Choroid plexus epithelial cell (primary cell): ENCODE results near the gene DPEP1.

Experiments
- DNase-seq: peaks from one replicate; pipeline ENCODE4 v3.0.0-alpha.2; 2010; ENCODE audit warnings: low read depth
- H3K4me3 ChIP-seq: 2 replicates; pipeline ENCODE4 v1.5.1; 2011; ENCODE audit warnings: low read depth, mild to moderate bottlenecking, control low read depth, low read length, moderate library complexity
- TF ChIP-seq, protein P1 (sequence below): conservative IDR thresholded peaks from 2 replicates; pipeline ENCODE4 v1.5.1; 2011; ENCODE audit warnings: low read depth, mild to moderate bottlenecking, control low read depth, inconsistent platforms, low read length, moderate library complexity

Gene DPEP1

DNA sequence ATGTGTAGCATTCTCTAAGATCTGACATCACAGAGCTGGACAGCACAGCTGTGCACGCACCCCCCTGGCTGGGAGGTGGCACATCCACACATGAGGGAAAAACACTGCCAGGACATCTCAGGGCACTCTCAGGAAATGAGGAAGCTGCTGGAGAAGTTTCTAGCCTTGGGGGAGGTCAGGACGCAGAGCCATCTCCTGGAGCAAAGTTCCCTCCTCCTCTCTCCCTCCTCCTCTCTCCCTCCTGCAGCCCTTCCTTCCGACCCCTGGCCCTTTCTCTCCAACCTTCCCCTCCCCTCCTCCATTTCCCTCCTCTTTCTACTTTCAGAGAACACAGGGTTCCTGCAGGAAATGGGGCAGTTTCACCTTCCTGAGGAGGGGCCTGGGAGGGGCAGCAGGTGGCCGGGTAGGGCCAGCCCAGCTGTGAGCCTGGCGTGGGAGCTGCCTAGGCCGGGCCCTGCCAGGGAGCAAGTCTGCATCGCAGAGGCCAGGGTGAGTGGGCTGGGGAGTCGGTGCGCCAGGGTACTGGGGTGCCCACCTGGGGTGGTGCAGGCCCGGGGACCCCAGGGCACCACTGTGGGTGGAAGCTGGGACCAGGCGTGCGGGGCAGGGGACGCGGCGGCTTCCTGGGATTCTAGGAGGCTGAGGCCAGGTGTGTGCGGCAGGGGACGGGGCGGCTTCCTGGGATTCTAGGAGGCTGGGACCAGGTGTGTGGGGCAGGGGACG lies at the start of gene DPEP1:
DPEP1 (plus strand) TSS at position 412 of the 723 bp plus-strand sequence. CDS start 16,769 bp downstream, outside the sequence.
- H3K4me3 ChIP-seq: no peak within 1 kb of the TSS
- TF ChIP-seq, protein P1, sequence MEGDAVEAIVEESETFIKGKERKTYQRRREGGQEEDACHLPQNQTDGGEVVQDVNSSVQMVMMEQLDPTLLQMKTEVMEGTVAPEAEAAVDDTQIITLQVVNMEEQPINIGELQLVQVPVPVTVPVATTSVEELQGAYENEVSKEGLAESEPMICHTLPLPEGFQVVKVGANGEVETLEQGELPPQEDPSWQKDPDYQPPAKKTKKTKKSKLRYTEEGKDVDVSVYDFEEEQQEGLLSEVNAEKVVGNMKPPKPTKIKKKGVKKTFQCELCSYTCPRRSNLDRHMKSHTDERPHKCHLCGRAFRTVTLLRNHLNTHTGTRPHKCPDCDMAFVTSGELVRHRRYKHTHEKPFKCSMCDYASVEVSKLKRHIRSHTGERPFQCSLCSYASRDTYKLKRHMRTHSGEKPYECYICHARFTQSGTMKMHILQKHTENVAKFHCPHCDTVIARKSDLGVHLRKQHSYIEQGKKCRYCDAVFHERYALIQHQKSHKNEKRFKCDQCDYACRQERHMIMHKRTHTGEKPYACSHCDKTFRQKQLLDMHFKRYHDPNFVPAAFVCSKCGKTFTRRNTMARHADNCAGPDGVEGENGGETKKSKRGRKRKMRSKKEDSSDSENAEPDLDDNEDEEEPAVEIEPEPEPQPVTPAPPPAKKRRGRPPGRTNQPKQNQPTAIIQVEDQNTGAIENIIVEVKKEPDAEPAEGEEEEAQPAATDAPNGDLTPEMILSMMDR: no peak
- DNase-seq: no peak

DNA sequence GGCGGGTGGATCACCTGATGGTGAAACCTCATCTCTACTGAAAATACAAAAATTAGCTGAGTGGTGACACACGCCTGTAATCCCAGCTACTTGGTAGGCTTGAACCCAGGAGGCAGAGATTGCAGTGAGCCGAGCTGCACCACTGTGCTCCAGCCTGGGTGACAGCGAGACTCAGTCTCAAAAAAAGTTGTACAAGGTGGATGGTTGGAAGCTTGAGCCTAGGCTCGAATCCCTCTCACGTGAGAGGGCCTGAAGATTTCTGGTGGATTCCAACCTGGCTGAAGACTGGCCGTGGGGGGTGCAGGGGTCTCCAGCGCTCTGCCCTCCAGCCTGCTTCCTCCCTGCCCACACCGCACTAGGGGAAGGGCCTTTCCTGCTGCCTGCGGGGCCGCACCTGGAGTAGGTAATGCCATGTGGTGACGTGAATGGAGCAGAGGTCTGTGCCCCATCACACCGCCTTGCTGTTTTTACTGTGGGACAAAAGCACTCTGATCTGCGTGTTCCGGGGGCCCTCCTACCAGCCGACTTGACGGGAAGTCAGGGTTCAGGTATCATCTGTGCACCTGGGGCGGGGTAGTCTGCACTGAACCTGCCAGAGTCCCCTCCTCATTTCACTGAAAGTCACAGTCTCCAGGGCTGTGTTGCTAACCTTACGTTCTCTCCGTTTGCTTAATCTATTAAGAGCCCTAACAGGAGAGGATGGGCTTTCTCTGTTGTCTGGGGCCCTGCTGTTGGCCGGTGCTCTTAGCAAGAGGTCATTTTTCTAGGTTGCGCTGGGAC lies 48.8 kb upstream of the DPEP1 start:
- DNase-seq: no peak
- no peak overlapping the region for H3K4me3 ChIP-seq
- TF ChIP-seq, protein P1: no peak

DNA sequence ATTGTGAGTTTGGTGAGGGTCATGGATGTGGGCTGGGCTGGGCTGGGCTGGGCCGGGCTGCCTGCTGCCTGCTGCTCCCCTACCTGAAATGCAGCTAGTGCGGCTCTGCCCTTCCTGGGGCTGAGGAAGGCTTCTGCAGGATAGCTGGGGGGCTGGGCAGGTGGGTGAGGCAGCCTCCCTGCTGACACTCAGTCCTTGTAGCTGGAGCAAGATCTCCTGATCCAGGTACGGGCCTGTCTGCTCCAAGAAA lies 48.3 kb upstream of the DPEP1 start:
- no peak overlapping the region for H3K4me3 ChIP-seq
- DNase-seq: no peak
- TF ChIP-seq, protein P1: no peak

DNA sequence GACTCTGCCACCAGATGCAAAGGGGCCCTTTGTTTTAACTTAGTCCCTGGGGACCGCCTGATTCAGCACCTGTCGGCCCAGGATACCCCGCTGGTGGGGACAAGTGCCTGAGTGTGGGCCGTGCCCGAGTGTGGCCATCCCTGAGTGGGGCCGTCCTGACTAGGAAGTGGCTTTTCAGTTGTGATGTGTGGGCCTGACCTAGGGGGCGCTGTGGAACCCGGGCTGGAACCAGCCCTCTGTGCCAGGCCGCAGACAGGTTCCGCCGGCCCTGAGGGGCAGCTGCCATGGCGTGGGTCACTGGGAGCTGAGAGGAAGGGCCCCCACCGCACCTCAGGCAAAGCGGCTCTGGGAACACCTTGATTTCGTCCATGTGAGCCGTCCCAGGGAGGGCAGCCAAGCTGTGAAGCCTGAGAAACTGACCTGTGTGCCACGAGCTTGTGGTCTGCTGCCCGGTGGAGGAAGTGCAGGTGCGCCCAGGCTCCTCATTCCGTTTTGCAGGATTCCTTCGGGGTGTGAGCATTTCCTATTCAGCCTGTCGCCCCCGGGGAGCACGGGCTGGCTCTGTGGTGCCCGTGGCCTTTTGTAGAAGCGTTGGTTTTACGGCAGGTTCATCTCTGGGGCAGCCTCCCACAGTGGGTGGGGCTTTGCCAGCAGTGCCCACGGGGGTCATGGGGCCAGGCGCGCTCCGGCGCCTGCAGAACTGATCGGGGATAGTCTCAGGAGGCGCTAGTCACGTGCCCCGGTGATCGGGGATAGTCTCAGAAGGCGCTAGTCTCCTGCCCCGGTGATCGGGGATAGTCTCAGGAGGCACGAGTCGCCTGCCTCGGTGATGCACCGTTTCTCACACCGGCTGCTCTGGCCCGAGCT lies 47.7 kb upstream of the DPEP1 start:
- DNase-seq: peak; percentile 53
- TF ChIP-seq, protein P1: peak; percentile 67
- peak overlapping the region; percentile 26 for H3K4me3 ChIP-seq

DNA sequence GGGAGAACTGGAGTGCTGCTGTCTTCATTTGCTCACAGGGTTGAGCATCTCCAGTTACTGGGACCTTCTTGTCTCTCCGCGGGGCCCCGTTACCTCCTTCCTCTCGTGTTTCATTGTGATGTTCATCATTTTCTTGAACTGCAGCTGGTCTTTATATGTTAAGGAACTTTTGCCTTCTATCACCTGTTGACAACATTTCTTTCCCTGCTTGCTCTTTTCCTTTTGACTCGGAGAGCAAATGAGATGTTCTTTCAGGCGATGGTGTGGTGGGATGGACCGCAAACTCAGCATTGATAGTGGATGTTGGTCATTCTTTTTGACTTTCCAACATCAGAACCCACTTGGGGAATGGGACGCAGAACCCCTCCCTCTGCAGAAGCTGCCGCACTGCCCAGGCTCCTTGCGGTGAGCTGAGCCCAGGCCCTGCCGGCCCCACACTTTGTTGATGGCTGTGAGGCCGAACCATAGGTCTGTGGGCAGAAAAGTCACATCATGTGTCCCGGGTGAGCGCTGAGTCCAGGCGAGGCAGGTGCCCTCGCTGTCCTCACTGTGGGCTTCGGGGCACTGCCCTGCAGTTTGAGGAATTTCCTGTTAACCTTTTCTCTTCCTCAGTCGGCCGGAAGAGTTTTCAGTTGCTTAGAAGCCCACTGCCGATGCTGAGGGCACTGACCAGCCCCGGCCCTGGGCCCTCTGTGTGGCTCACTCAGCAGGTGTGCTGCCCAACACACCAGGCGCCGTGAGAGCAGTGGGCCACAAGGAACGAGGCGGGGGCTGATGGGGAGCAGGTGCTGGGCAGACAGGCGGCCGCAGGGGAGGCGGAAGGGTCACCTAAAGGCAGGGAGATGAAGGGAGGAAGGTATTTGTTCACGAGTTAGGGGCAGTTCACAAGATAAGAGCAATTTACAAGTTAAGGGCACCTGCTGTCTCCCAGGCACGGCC lies 45.5 kb upstream of the DPEP1 start:
- TF ChIP-seq, protein P1: no peak
- no peak for DNase-seq
- no peak overlapping the region for H3K4me3 ChIP-seq

DNA sequence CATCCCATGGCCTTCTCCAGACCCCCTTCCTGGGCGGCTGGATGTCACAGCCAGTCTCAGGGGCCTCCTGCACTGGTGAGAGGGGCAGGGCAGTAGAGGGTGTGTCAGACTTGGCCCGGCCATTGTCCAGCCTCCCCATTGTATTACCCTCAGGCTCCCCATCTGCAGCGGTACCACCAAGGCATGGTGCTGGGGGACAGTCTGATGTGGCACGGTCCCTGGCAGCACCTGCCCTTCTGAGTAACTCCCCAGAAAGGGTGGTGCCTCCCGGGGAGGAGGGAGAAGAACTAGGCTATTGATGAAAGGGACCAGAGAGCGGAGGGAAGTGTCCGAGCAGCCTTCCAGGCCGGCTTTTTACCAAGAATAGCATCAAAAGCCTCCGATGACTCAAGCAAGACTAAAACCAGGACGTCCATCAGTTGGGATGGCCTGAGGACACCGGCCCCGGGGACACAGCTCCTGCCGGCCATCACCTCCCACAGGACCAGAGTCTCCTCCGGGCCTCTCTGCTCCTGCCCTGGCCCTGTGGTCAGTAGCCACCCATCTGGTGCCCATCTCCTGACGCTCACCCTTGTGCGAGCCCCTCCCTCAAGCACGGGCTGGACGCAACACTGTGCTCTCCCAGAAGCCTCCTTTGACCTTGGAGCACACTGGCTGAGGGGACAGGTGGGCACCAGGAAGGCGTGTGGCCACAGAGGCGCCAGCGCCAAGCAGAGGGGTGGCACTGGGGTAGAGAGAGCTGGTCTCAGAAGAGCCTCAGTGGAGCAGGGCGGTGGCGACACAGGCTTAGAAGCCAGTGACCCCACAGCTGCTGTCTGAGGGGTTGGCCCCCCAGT lies 43.7 kb upstream of the DPEP1 start:
- TF ChIP-seq, protein P1: no peak
- H3K4me3 ChIP-seq: no peak overlapping the region
- no peak for DNase-seq
